GM12878 (cell line): ENCODE results near the gene TMEM52. TPM values are rescaled to one million over a fixed set of nuclear protein-coding genes. Genes with fewer than 3 reads are reported as not detected.

ENCODE experiments used
- ATAC-seq: fragments of 200-7000 bp; cut with Tn5 transposase; 3 replicates; pipeline ENCODE4 v1.9.1; 2020; ENCODE audit warnings: mild to moderate bottlenecking, moderate library complexity
- BruUV-seq: library from RNA; stranded (reverse); fragments of 400-500 nt; replicated peaks from 2 replicates; lab custom pipeline; 2021; lab: Mats Ljungman, UMichigan
- CTCF ChIA-PET: fragments of 300-600 bp; sonication (Branson Sonifier 250); formaldehyde crosslinking; extraction: SDS; loops from one replicate; lab custom pipeline; 2021; ENCODE audit warnings: inconsistent platforms; lab: Yijun Ruan, JAX
- POLR2A ChIA-PET: fragments of 350-600 bp; formaldehyde crosslinking; extraction: SDS; loops from one replicate; lab custom pipeline; 2021; ENCODE audit warnings: inconsistent platforms; lab: Charles Lee
- RAD21 ChIA-PET: fragments of 300-600 bp; sonication (Branson Sonifier 250); formaldehyde crosslinking; loops from one replicate; lab custom pipeline; 2023; ENCODE audit warnings: antibody characterized with exemption; ENCODE audit not compliant: unreplicated experiment; lab: Charles Lee
- SMC1A ChIA-PET: fragments of 300-600 bp; sonication (Branson Sonifier 250); formaldehyde crosslinking; loops from one replicate; lab custom pipeline; 2023; ENCODE audit not compliant: unreplicated experiment, uncharacterized antibody; lab: Charles Lee
- DNase-seq: peaks from one replicate; pipeline ENCODE4 v3.0.0-alpha.2; 2011; ENCODE audit warnings: low read depth, low spot score
- FAIRE-seq: peaks from 3 replicates; lab custom pipeline; 2011; peaks lifted over from hg19 to GRCh38; lab: Jason Lieb, UNC
- H2AFZ ChIP-seq: 2 replicates; pipeline ENCODE4 v1.6.0; 2011; ENCODE audit warnings: low read depth, low read length, control low read depth; ENCODE audit not compliant: control insufficient read depth
- H3K27ac ChIP-seq: 2 replicates; pipeline ENCODE4 v1.5.1; 2011; ENCODE audit warnings: control low read depth; ENCODE audit not compliant: control insufficient read depth, insufficient read depth
- H3K27me3 ChIP-seq, 2 experiments: replicated peaks in 1 of 2; 2 replicates each; pipeline versions ENCODE4 v1.6.0 to v1.6.1; 2011; ENCODE audit warnings: low read length in 1 of 2; ENCODE audit not compliant: control insufficient read depth in 2 of 2, insufficient read depth in 2 of 2
- H3K36me3 ChIP-seq, 2 experiments: 2 replicates each; pipeline ENCODE4 v1.5.1; 2011; ENCODE audit warnings: low read length in 1 of 2; ENCODE audit not compliant: control insufficient read depth in 2 of 2, insufficient read depth in 2 of 2
- H3K4me1 ChIP-seq: 2 replicates; pipeline ENCODE4 v1.6.1; 2011; ENCODE audit warnings: mild to moderate bottlenecking, low read length, moderate library complexity, mixed read lengths; ENCODE audit not compliant: control insufficient read depth, insufficient read depth
- H3K4me2 ChIP-seq: 2 replicates; pipeline ENCODE4 v1.6.0; 2011; ENCODE audit warnings: control low read depth; ENCODE audit not compliant: control insufficient read depth, insufficient read depth
- H3K4me3 ChIP-seq: fragments of 200-600 bp; sonication (generic); 2 replicates; pipeline ENCODE4 v1.5.1; 2016
- H3K79me2 ChIP-seq: 2 replicates; pipeline ENCODE4 v1.6.0; 2011; ENCODE audit warnings: low read length; ENCODE audit not compliant: control insufficient read depth, insufficient read depth
- H3K9ac ChIP-seq: 2 replicates; pipeline ENCODE4 v1.8.0; 2011; ENCODE audit warnings: low read length, control low read depth, mixed read lengths; ENCODE audit not compliant: control insufficient read depth, insufficient read depth
- H3K9me3 ChIP-seq: replicated peaks from 3 replicates; pipeline ENCODE4 v1.5.1; 2011; ENCODE audit warnings: mild to moderate bottlenecking, low read length; ENCODE audit not compliant: control insufficient read depth, insufficient read depth
- H4K20me1 ChIP-seq: 2 replicates; pipeline ENCODE4 v1.6.0; 2011; ENCODE audit not compliant: control insufficient read depth, insufficient read depth
- ASH2L ChIP-seq: fragments of 300-600, 200-600 bp; sonication (generic); IDR thresholded peaks from 2 replicates; pipeline ENCODE4 v1.6.1; 2017; ENCODE audit warnings: low read depth, mild to moderate bottlenecking, borderline replicate concordance
- DPF2 ChIP-seq: fragments of 450-650 bp; IDR thresholded peaks from 2 replicates; pipeline ENCODE4 v1.6.1; 2017; ENCODE audit warnings: mild to moderate bottlenecking
- MTA3 ChIP-seq: IDR thresholded peaks from 2 replicates; pipeline ENCODE4 v1.6.1; 2012; ENCODE audit warnings: low read length, inconsistent platforms, borderline replicate concordance
- NR2F1 ChIP-seq: fragments of 450-650 bp; conservative IDR thresholded peaks from 2 replicates; pipeline ENCODE4 v1.6.1; 2017; ENCODE audit warnings: mild to moderate bottlenecking
- POLR2AphosphoS5 ChIP-seq: IDR thresholded peaks from 2 replicates; pipeline ENCODE4 v1.6.1; 2011; ENCODE audit warnings: mild to moderate bottlenecking, low read length, inconsistent platforms
- RAD21 ChIP-seq: IDR thresholded peaks from 2 replicates; pipeline ENCODE4 v1.6.1; 2011; ENCODE audit warnings: mild to moderate bottlenecking, low read depth, low read length, moderate library complexity; ENCODE audit not compliant: insufficient read depth
- TAF1 ChIP-seq: IDR thresholded peaks from 2 replicates; pipeline ENCODE4 v1.6.1; 2011; ENCODE audit warnings: mild to moderate bottlenecking, low read depth, low read length, borderline replicate concordance
- TBL1XR1 ChIP-seq: IDR thresholded peaks from 2 replicates; pipeline ENCODE4 v1.6.1; 2012; ENCODE audit warnings: low read depth, low read length, improper control_type of control experiment
- WRNIP1 ChIP-seq: IDR thresholded peaks from 2 replicates; pipeline ENCODE4 v1.6.1; 2011; ENCODE audit warnings: low read depth, low read length, improper control_type of control experiment, borderline replicate concordance
- YBX1 ChIP-seq: fragments of 450-650 bp; IDR thresholded peaks from 2 replicates; pipeline ENCODE4 v1.6.1; 2016; ENCODE audit warnings: antibody characterized with exemption
- ZBED1 ChIP-seq: IDR thresholded peaks from 2 replicates; pipeline ENCODE4 v1.6.1; 2016; ENCODE audit warnings: borderline replicate concordance
- WGBS: methylation state at CpG from one replicate; pipeline ENCODE4 v1.1.6; 2016; ENCODE audit warnings: low lambda C conversion rate; ENCODE audit not compliant: insufficient replicate concordance, insufficient coverage; ENCODE audit errors: missing lambda C conversion rate; 5-methylcytosine and 5-hydroxymethylcytosine counted together
- in situ Hi-C: fragments of 300-500 bp; cut with MboI; formaldehyde crosslinking; loops from 9 replicates; pipeline ENCODE4 v1.14.3; 2018; ENCODE audit warnings: mixed read lengths
- intact Hi-C: fragments of 100-400 bp; cut with micrococcal nuclease; formaldehyde crosslinking; loops from one replicate; pipeline ENCODE4 v1.14.2; 2022; ENCODE audit not compliant: unreplicated experiment
- polyA plus RNA-seq, 11 experiments: library from polyadenylated mRNA; depleted of rRNA in 4 of 11; unstranded in 6 of 11; stranded (reverse) in 5 of 11; fragments of >200 nt; fragmentation: Nextera tagmentation in 4 of 11; fragmentation: Illumina TruSeq in 1 of 11; extraction: Ambion mirVana in 4 of 11; extraction: Trizol in 1 of 11; gene quantifications; 1 replicate in 1 of 11; 2 replicates in 10 of 11; pipeline versions ENCODE4 v1.2.1 to v1.2.3, GENCODE V29; 2011 to 2016; ENCODE audit warnings: inconsistent platforms in 2 of 11, missing spikeins in 2 of 11, low read depth in 1 of 11
- total RNA-seq, 4 experiments: library from RNA; depleted of rRNA in 3 of 4; stranded (reverse); fragments of >200 nt in 3 of 4; fragmentation: Illumina TruSeq in 1 of 4; extraction: Trizol in 1 of 4; gene quantifications; 2 replicates each; pipeline versions ENCODE4 v1.2.1 to v1.2.3, GENCODE V29; 2013 to 2021
- TF ChIP-seq, protein P1 (sequence below): IDR thresholded peaks from 2 replicates; pipeline ENCODE4 v1.6.1; 2011; ENCODE audit warnings: mild to moderate bottlenecking, low read depth, low read length, moderate library complexity; ENCODE audit not compliant: insufficient replicate concordance
- TF ChIP-seq, protein P2 (sequence below): IDR thresholded peaks from 2 replicates; pipeline ENCODE4 v1.6.1; 2011; ENCODE audit warnings: low read depth, low read length, improper control_type of control experiment, borderline replicate concordance
- TF ChIP-seq, protein P3 (sequence below): IDR thresholded peaks from 2 replicates; pipeline ENCODE4 v1.6.1; 2012; ENCODE audit warnings: low read depth, low read length, improper control_type of control experiment

TMEM52 gene
- total and polyA plus RNA-seq, 10 of the 15 experiments (the other 5 are each of a cell fraction or from before 2014, with no cell fraction given) = 0.17 to 0.33 (median 0.24) TPM; not detected in 7

DNA sequence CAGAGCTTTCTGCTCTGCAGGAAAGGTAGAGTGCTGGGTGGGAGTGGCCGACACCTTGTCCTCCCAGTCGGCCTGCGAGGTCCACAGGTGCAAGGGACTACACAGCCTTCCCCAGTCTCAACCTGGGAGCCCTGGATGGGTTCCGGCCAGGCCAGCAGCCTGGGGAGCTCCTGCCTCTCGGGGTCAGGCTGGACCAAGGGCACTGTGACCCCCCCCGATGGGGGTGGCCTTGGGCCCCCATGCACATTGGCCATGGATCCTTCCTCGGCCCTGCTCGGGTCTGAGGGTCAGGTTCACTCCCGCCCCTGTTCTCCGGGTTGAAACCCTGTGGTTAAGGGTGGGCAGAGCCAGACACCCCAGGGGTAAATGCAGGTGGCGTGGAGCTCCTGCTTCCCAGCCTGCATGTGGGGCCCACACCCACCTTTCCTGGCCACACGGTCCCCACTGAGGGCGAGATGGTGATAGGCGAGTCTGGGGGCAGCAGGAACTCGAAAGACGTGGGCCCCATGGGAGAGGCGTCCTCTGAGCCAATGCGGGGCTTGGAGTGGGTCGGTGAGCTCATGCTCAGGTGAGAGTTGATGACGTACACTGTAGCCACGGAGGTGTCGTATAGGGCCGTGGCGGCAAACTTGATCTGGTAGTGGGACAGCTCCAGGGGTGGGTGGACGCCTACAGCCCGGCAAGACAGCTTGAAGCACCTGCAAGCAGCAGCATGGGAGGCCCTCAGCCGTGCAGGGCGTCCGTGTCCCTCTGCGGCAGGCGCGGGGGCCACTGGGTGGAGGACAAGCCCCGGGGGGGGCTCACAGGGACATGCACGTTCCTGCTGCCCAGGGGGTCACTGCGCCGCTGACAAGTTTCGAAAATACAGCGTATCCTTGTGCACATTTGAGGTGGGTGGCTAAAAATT, 10.8 kb upstream of the TMEM52 start:
- in situ Hi-C loops = no loop called here
- CTCF ChIA-PET = interaction anchor here (0.6 kb wide), 1 partner anchor 546 kb away, joined by 3 read pairs; the partner anchor contains the start of gene PLCH2

More for the DNA sequence above, 10.8 kb upstream of the TMEM52 start:
- TF ChIP-seq TAF1 (no peak), ZBED1 (no peak), POLR2AphosphoS5 (no peak), WRNIP1 (no peak), RAD21 (no peak), MTA3 (no peak), YBX1 (no peak), TBL1XR1 (no peak), NR2F1 (no peak), ASH2L (no peak), DPF2 (no peak)
- TF ChIP-seq, protein P1, sequence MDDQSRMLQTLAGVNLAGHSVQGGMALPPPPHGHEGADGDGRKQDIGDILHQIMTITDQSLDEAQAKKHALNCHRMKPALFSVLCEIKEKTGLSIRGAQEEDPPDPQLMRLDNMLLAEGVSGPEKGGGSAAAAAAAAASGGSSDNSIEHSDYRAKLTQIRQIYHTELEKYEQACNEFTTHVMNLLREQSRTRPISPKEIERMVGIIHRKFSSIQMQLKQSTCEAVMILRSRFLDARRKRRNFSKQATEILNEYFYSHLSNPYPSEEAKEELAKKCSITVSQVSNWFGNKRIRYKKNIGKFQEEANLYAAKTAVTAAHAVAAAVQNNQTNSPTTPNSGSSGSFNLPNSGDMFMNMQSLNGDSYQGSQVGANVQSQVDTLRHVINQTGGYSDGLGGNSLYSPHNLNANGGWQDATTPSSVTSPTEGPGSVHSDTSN = no peak
- TF ChIP-seq, protein P2, sequence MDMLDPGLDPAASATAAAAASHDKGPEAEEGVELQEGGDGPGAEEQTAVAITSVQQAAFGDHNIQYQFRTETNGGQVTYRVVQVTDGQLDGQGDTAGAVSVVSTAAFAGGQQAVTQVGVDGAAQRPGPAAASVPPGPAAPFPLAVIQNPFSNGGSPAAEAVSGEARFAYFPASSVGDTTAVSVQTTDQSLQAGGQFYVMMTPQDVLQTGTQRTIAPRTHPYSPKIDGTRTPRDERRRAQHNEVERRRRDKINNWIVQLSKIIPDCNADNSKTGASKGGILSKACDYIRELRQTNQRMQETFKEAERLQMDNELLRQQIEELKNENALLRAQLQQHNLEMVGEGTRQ = no peak
- TF ChIP-seq, protein P3, sequence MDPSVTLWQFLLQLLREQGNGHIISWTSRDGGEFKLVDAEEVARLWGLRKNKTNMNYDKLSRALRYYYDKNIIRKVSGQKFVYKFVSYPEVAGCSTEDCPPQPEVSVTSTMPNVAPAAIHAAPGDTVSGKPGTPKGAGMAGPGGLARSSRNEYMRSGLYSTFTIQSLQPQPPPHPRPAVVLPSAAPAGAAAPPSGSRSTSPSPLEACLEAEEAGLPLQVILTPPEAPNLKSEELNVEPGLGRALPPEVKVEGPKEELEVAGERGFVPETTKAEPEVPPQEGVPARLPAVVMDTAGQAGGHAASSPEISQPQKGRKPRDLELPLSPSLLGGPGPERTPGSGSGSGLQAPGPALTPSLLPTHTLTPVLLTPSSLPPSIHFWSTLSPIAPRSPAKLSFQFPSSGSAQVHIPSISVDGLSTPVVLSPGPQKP = no peak
- Histone ChIP-seq H3K9ac (no peak overlapping the region), H3K36me3 (no peaks in the 10 kb centered on the region), H4K20me1 (no peaks in the 10 kb centered on the region), H3K4me2 (no peak overlapping the region), H3K27me3 (no peaks in the 10 kb centered on the region), H3K27ac (no peak overlapping the region), H3K79me2 (no peaks in the 10 kb centered on the region), H3K4me3 (no peak overlapping the region), H3K4me1 (no peaks in the 10 kb centered on the region), H3K9me3 (peaks cover 5% of the 10 kb centered on the region; the same call in 2 of the 3 replicates), H2AFZ (no peak overlapping the region)
- SMC1A ChIA-PET = no interaction called here
- POLR2A ChIA-PET = no interaction called here
- no TSS peak for BruUV-seq
- intact Hi-C loops = no loop called here
- no peak for DNase-seq
- RAD21 ChIA-PET = no interaction called here
- 74% methylated on average over 38 of the region's 38 CpGs for WGBS
- FAIRE-seq = no peak
- ATAC-seq = no peak
